Measurements from ENCODE around the gene COL8A2. TPM values are rescaled to one million over a fixed set of nuclear protein-coding genes. Genes with fewer than 3 reads are reported as not detected.

COL8A2 gene
- polyA plus RNA-seq, 6 donors from 2014 or later, result 0.10 to 0.25 (median 0.19) TPM; not detected in 3

GRCh38 chr1:36155408-36156328, 30.6 kb upstream of the COL8A2 start, which contains the start of gene MAP7D1:
TSS of gene MAP7D1 (plus strand) at chr1:36156160. CDS start at chr1:36156418, 258 bp downstream.
- Mint-ChIP-seq H3K9me3 (no peaks in the 10 kb centered on the region), H3K4me1 (peaks cover 53 to 74% (median 66%) of the 10 kb centered on the region in 3 donors)
- ATAC-seq (ENCODE audit: low read depth in 2 of 2), result peak; percentile 81

GRCh38 chr1:36154765-36155407, 29.9 kb upstream of the COL8A2 start:
- Mint-ChIP-seq H3K4me3 (peak overlapping the region; percentile 83 to 93 (median 92)), H3K27ac (peak overlapping the region in 4 of 6 donors; percentile 94 to 99 (median 96)), H3K9me3 (no peaks in the 10 kb centered on the region), H3K27me3 (no peaks in the 10 kb centered on the region), H3K4me1 (peaks cover 50 to 74% (median 66%) of the 10 kb centered on the region in 3 donors), H3K36me3 (no peaks in the 10 kb centered on the region)
- DNase-seq, result no peak
- ATAC-seq (ENCODE audit: low read depth in 2 of 2), result no peak

More at GRCh38 chr1:36155408-36156328, 30.6 kb upstream of the COL8A2 start, which contains the start of gene MAP7D1:
- DNase-seq, result peak; percentile 90
- H3K36me3 Mint-ChIP-seq, result no peaks in the 10 kb centered on the region
- H3K4me3 Mint-ChIP-seq, result peak within 1 kb of the TSS; percentile 83 to 94 (median 92)
- H3K27me3 Mint-ChIP-seq, result no peaks in the 10 kb centered on the region
- H3K27ac Mint-ChIP-seq, result peak within 1 kb of the TSS; percentile 89 to 99 (median 96)

GRCh38 chr1:36154335-36154734, 29.3 kb upstream of the COL8A2 start:
- H3K4me1 Mint-ChIP-seq, result peaks cover 49 to 74% (median 66%) of the 10 kb centered on the region in 3 donors
- ATAC-seq (ENCODE audit: low read depth in 2 of 2) (no peak), DNase-seq (no peak)
- H3K27ac Mint-ChIP-seq, result peak overlapping the region in 4 of 6 donors; percentile 62 to 99 (median 95)
- H3K4me3 Mint-ChIP-seq, result peak overlapping the region; percentile 83 to 93 (median 92)
- H3K9me3 Mint-ChIP-seq, result no peaks in the 10 kb centered on the region
- no peaks in the 10 kb centered on the region for H3K36me3 Mint-ChIP-seq
- no peaks in the 10 kb centered on the region for H3K27me3 Mint-ChIP-seq

GRCh38 chr1:36153476-36153875, 28.5 kb upstream of the COL8A2 start:
- peaks cover 50 to 73% (median 70%) of the 10 kb centered on the region in 3 donors for H3K4me1 Mint-ChIP-seq
- no peaks in the 10 kb centered on the region for H3K36me3 Mint-ChIP-seq
- peak overlapping the region in 5 of 8 donors; percentile 36 to 89 (median 55) for H3K4me3 Mint-ChIP-seq
- no peak for ATAC-seq (ENCODE audit: low read depth in 2 of 2)
- peak overlapping the region in 2 of 6 donors; percentile 86 to 99 for H3K27ac Mint-ChIP-seq
- H3K27me3 Mint-ChIP-seq, result no peaks in the 10 kb centered on the region
- H3K9me3 Mint-ChIP-seq, result no peaks in the 10 kb centered on the region
- no peak for DNase-seq

GRCh38 chr1:36151845-36152203, 26.8 kb upstream of the COL8A2 start:
- H3K4me3 Mint-ChIP-seq, result peak overlapping the region in 6 of 8 donors; percentile 8 to 74 (median 58)
- H3K27ac Mint-ChIP-seq, result peak overlapping the region in 5 of 6 donors; percentile 20 to 99 (median 76)
- DNase-seq (peak; percentile 15), ATAC-seq (ENCODE audit: low read depth in 2 of 2) (no peak)
- no peaks in the 10 kb centered on the region for H3K9me3 Mint-ChIP-seq
- no peaks in the 10 kb centered on the region for H3K36me3 Mint-ChIP-seq
- H3K27me3 Mint-ChIP-seq, result no peaks in the 10 kb centered on the region
- peaks cover 44 to 73% (median 68%) of the 10 kb centered on the region in 3 donors for H3K4me1 Mint-ChIP-seq

GRCh38 chr1:36151134-36151844, 26.3 kb upstream of the COL8A2 start:
- Mint-ChIP-seq H3K27me3 (no peaks in the 10 kb centered on the region), H3K27ac (peak overlapping the region in 5 of 6 donors; percentile 76 to 99 (median 99)), H3K4me3 (peak overlapping the region in 7 of 8 donors; percentile 35 to 100 (median 70)), H3K4me1 (peaks cover 44 to 71% (median 66%) of the 10 kb centered on the region in 3 donors), H3K9me3 (no peaks in the 10 kb centered on the region), H3K36me3 (no peaks in the 10 kb centered on the region)
- ATAC-seq (ENCODE audit: low read depth in 2 of 2) (no peak), DNase-seq (no peak)

GRCh38 chr1:36150296-36151133, 25.5 kb upstream of the COL8A2 start:
- Mint-ChIP-seq H3K4me3 (peak overlapping the region in 7 of 8 donors; percentile 94 to 100 (median 99)), H3K27ac (peak overlapping the region; percentile 98 to 100 (median 99)), H3K4me1 (peaks cover 44 to 71% (median 66%) of the 10 kb centered on the region in 3 donors), H3K9me3 (no peaks in the 10 kb centered on the region), H3K36me3 (no peaks in the 10 kb centered on the region), H3K27me3 (no peaks in the 10 kb centered on the region)
- ATAC-seq (ENCODE audit: low read depth in 2 of 2), result peak in 1 of 2 donors; percentile 7
- peak; percentile 37 for DNase-seq

- Mint-ChIP-seq H3K36me3 (no peaks in the 10 kb centered on the region), H3K27ac (peak overlapping the region; percentile 98 to 100 (median 99)), H3K4me1 (peaks cover 44 to 69% (median 61%) of the 10 kb centered on the region in 3 donors), H3K4me3 (peak overlapping the region; percentile 94 to 100 (median 98)), H3K9me3 (no peaks in the 10 kb centered on the region), H3K27me3 (no peaks in the 10 kb centered on the region)
- ATAC-seq (ENCODE audit: low read depth in 2 of 2) (no peak), DNase-seq (peak; percentile 7)
Observed at GRCh38 chr1:36149973-36150295, 24.9 kb upstream of the COL8A2 start.

GRCh38 chr1:36149237-36149972, 24.4 kb upstream of the COL8A2 start, which contains the start of gene TRAPPC3:
TSS of gene TRAPPC3 (minus strand) at chr1:36149486. CDS start at chr1:36149378, 108 bp downstream.
- peak; percentile 99 for DNase-seq
- Mint-ChIP-seq H3K36me3 (no peaks in the 10 kb centered on the region), H3K4me3 (peak within 1 kb of the TSS; percentile 94 to 100 (median 98)), H3K9me3 (no peaks in the 10 kb centered on the region), H3K27ac (peak within 1 kb of the TSS; percentile 98 to 100 (median 99)), H3K27me3 (no peaks in the 10 kb centered on the region), H3K4me1 (peaks cover 41 to 64% (median 56%) of the 10 kb centered on the region in 3 donors)
- peak; percentile 91 to 92 for ATAC-seq (ENCODE audit: low read depth in 2 of 2)

GRCh38 chr1:36148821-36149236, 23.8 kb upstream of the COL8A2 start:
- no peaks in the 10 kb centered on the region for H3K27me3 Mint-ChIP-seq
- H3K9me3 Mint-ChIP-seq, result no peaks in the 10 kb centered on the region
- H3K4me3 Mint-ChIP-seq, result peak overlapping the region; percentile 94 to 100 (median 98)
- DNase-seq, result no peak
- no peak for ATAC-seq (ENCODE audit: low read depth in 2 of 2)
- peaks cover 39 to 61% (median 53%) of the 10 kb centered on the region in 3 donors for H3K4me1 Mint-ChIP-seq
- peak overlapping the region; percentile 98 to 100 (median 99) for H3K27ac Mint-ChIP-seq
- H3K36me3 Mint-ChIP-seq, result no peaks in the 10 kb centered on the region

GRCh38 chr1:36144413-36144812, 19.4 kb upstream of the COL8A2 start:
- H3K4me1 Mint-ChIP-seq, result peaks cover 18 to 48% (median 38%) of the 10 kb centered on the region in 3 donors
- H3K9me3 Mint-ChIP-seq, result no peaks in the 10 kb centered on the region
- DNase-seq (no peak), ATAC-seq (ENCODE audit: low read depth in 2 of 2) (no peak)
- H3K27ac Mint-ChIP-seq, result peak overlapping the region in 1 of 6 donors; percentile 37
- no peaks in the 10 kb centered on the region for H3K27me3 Mint-ChIP-seq
- peaks cover 0 to 6% of the 10 kb centered on the region in 2 donors for H3K36me3 Mint-ChIP-seq
- peak overlapping the region in 2 of 8 donors; percentile 10 to 53 for H3K4me3 Mint-ChIP-seq

Data from naive B cell (primary cell).